Pancreas (tissue), 10 donors: ENCODE data around the gene SLC2A11. TPM values are rescaled to one million over a fixed set of nuclear protein-coding genes. Genes with fewer than 3 reads are reported as not detected.

ENCODE experiments used
- ATAC-seq, 4 donors: fragments of 200-7000 bp; cut with Tn5 transposase; one replicate each; pipeline versions ENCODE4 v1.8.0 to v1.9.1; 2020; ENCODE audit warnings: mild to moderate bottlenecking in 4 of 4, moderate library complexity in 4 of 4
- DNase-seq, 6 donors: peaks; one replicate each; pipeline ENCODE4 v3.0.0-alpha.2; 2020
- FAIRE-seq: peaks from 2 replicates; lab custom pipeline; 2012; peaks lifted over from hg19 to GRCh38; lab: Jason Lieb, UNC
- H3K27ac ChIP-seq, 4 donors: fragments of 200-600 bp; sonication (generic); 1 replicate in 3 of 4; 2 replicates in 1 of 4; pipeline versions ENCODE4 v1.5.0 to v1.8.0; 2020
- H3K27me3 ChIP-seq, 4 donors: fragments of 200-600 bp; one replicate each; pipeline ENCODE4 v1.8.0; 2021
- H3K36me3 ChIP-seq, 3 donors: fragments of 200-600 bp; sonication (generic) in 1 of 3; one replicate each; pipeline versions ENCODE4 v1.5.0 to v1.8.0; 2020 to 2021
- H3K4me1 ChIP-seq, 3 donors: fragments of 200-600 bp; one replicate each; pipeline ENCODE4 v1.8.0; 2021
- H3K4me3 ChIP-seq, 4 donors: fragments of 200-600 bp; sonication (generic) in 2 of 4; one replicate each; pipeline versions ENCODE4 v1.5.0 to v1.8.0; 2020 to 2021
- H3K9me3 ChIP-seq, 4 donors: fragments of 200-600 bp; one replicate each; pipeline ENCODE4 v1.8.0; 2021
- WGBS, 2 donors: extraction: QIAGEN DNeasy Blood & Tissue Kit; methylation state at CpG; one replicate each; pipeline ENCODE4 v1.1.7; 2013; 5-methylcytosine and 5-hydroxymethylcytosine counted together
- intact Hi-C, 3 donors: fragments of 100-400 bp; cut with DNase I; formaldehyde crosslinking; loops; one replicate each; pipeline versions ENCODE4 v1.11.1 to v1.14.2; 2022
- polyA plus RNA-seq, 2 donors: library from polyadenylated mRNA; stranded (reverse); fragments of 200-250 nt; gene quantifications; one replicate each; pipeline ENCODE4 v1.2.3, GENCODE V29; 2013
- total RNA-seq, 6 donors: library from RNA; stranded (reverse); fragmentation: NEBNext Ultra II Directional in 4 of 6; extraction: Animal tissue kit (Norgen Biotek cat#: 25700) in 4 of 6; gene quantifications; one replicate each; pipeline versions ENCODE4 v1.2.1 to v1.2.4, GENCODE V29; 2021 to 2023
- TF ChIP-seq, protein P1 (sequence below), 4 donors: fragments of 200-600 bp; sonication (generic) in 3 of 4; IDR thresholded peaks; one replicate each; pipeline versions ENCODE4 v1.5.0 to v1.8.0; 2021; ENCODE audit warnings: antibody characterized with exemption in 4 of 4
- donor health status: healthy with polysubstance abuse.
- donor health status: DM: no; HTN: no; CAD: no; lungs with moderate emphysema.
- donor health status: DM: no; HTN: no; CAD: no.
- donor health status: control.
- donor health status: control.
- donor health status: Bipolar disorder and iron deficiency.
- donor health status: DM: yes; HTN: yes; CAD: no.
- donor health status: DM: no; HTN: no; CAD: no.
- donor health status: DM: no; HTN: no; CAD: no.
- donor health status: DM: yes; HTN: yes; CAD: no.

The SLC2A11 gene
- total and polyA plus RNA-seq, 8 donors, result 10.3 to 21.9 (median 17.8) TPM

DNA sequence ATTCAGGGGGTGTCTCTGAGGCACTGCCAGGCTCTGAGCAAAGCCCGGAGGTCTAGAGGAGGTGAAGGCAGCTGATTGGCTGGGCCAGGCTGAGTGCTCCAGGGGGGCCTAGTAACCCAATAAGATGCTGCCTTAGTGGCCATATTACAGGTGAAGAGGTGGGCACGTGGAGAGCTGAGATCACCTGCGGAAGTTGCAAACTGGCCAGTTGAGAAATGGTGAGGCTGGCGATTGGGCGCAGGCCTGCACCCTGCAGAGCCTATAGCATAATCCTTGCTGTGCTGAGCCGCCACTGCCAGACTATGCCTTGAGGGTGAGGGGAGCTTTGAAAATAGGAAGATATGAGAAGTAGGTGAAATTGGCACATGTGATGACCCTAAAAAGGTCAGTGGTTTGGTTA is 40.5 kb upstream of the SLC2A11 start:
- TF ChIP-seq, protein P1, sequence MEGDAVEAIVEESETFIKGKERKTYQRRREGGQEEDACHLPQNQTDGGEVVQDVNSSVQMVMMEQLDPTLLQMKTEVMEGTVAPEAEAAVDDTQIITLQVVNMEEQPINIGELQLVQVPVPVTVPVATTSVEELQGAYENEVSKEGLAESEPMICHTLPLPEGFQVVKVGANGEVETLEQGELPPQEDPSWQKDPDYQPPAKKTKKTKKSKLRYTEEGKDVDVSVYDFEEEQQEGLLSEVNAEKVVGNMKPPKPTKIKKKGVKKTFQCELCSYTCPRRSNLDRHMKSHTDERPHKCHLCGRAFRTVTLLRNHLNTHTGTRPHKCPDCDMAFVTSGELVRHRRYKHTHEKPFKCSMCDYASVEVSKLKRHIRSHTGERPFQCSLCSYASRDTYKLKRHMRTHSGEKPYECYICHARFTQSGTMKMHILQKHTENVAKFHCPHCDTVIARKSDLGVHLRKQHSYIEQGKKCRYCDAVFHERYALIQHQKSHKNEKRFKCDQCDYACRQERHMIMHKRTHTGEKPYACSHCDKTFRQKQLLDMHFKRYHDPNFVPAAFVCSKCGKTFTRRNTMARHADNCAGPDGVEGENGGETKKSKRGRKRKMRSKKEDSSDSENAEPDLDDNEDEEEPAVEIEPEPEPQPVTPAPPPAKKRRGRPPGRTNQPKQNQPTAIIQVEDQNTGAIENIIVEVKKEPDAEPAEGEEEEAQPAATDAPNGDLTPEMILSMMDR (IDR thresholded peaks at IDR 0.05), result no peak
- Histone ChIP-seq H3K4me3 (no peak overlapping the region), H3K36me3 (peaks cover 0 to 44% (median 11%) of the 10 kb centered on the region in 3 donors), H3K27me3 (no peaks in the 10 kb centered on the region), H3K27ac (no peak overlapping the region), H3K9me3 (no peaks in the 10 kb centered on the region), H3K4me1 (no peaks in the 10 kb centered on the region)
- ATAC-seq, result no peak
- peak in 1 of 6 donors; percentile 21 for DNase-seq
- WGBS, 2 donors, result 88 to 97% methylated on average over 6 of the region's 6 CpGs
- no peak for FAIRE-seq
- intact Hi-C loops, result no loop called here

DNA sequence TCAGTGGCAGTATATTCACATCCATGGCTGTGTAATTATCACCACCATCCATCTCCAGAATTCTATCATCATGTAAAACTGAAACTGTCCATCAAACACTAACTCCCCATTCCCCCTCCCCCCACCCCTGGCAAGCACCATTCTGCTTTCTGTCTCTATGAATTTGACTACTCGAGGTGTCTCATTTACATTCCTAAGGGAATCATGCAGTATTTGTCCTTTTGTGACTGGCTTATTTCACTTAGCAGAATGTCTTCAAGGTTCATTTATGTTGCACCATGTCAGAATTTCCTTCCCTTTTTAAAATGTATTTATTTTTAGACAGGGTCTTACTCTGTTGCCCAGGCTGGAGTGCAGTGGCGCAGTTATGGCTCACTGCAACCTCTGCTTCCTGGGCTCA is 39.1 kb upstream of the SLC2A11 start:
- 90 to 95% methylated on average over 2 of the region's 2 CpGs for WGBS, 2 donors
- Histone ChIP-seq H3K36me3 (peaks cover 0 to 39% (median 11%) of the 10 kb centered on the region in 3 donors), H3K4me1 (no peaks in the 10 kb centered on the region), H3K4me3 (no peak overlapping the region), H3K27ac (no peak overlapping the region), H3K9me3 (no peaks in the 10 kb centered on the region), H3K27me3 (no peaks in the 10 kb centered on the region)
- ATAC-seq (no peak), FAIRE-seq (no peak), DNase-seq (no peak)
- intact Hi-C loops, result no loop called here
- TF ChIP-seq, protein P1 (IDR thresholded peaks at IDR 0.05), result no peak

DNA sequence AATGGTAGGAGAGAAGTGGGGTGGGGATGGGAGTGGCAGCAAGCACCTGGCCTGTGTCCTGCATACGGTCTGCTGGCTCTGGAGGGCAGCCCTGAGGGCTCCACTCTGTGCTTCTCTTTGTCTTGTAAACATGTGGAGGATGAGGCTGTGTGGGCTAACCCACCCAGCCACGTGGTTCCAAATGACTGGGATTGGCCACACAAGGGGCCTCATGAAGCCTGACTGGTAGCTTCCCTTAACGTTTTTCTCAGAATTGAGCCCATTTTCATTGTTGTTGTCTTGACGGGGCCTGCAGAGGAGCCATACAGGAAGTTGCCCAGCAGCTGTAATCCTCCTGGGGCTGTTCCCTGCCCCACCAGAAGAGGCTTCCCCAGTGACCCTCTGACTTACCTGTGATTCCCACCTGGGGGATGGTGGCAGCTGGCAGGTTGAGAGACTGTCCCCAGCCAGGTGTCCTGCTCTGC is 36.9 kb upstream of the SLC2A11 start:
- Histone ChIP-seq H3K27ac (no peak overlapping the region), H3K27me3 (no peaks in the 10 kb centered on the region), H3K9me3 (no peaks in the 10 kb centered on the region), H3K36me3 (peaks cover 5 to 57% (median 11%) of the 10 kb centered on the region in 3 donors), H3K4me1 (no peaks in the 10 kb centered on the region), H3K4me3 (no peak overlapping the region)
- intact Hi-C loops, result no loop called here
- 60 to 70% methylated on average over 4 of the region's 4 CpGs for WGBS, 2 donors
- peak in 1 of 6 donors; percentile 15 for DNase-seq
- TF ChIP-seq, protein P1 (IDR thresholded peaks at IDR 0.05), result no peak
- ATAC-seq, result no peak
- no peak for FAIRE-seq

DNA sequence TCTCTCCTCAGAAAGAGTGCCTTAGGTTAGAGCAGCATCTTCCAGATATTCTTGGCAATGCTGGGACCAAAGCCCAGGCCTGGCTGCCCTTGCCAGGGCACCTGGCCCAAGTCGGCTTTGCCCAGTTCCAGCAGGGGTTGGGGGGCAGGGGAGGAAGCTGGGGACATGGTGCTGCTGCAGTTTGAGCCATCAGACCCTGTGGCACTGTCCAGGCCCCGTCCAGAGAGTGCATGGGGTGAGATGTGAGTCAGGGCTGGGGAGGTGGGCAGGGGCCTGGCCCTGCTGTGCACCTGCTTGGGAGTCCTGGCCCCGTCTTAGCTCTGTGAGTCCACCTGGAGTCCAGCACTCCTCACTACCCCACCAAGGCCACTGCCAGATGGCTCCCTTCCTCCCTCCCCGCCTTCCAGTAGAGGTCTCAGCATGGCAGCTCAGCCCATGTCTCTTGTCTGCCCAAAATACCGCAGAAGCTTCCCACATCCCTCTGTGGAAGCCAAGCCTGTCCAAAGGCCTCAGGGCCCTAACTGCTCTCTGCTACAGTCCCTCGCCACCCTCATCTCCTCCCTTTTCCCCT is 35.5 kb upstream of the SLC2A11 start:
- 67 to 83% methylated on average over 6 of the region's 6 CpGs for WGBS, 2 donors
- FAIRE-seq (no peak), DNase-seq (peak in 1 of 6 donors; percentile 55), ATAC-seq (peak in 1 of 4 donors; percentile 24)
- H3K4me3 ChIP-seq, result no peak overlapping the region
- H3K4me1 ChIP-seq, result no peaks in the 10 kb centered on the region
- H3K27me3 ChIP-seq, result no peaks in the 10 kb centered on the region
- H3K9me3 ChIP-seq, result no peaks in the 10 kb centered on the region
- H3K36me3 ChIP-seq, result peaks cover 5 to 58% (median 10%) of the 10 kb centered on the region in 3 donors
- intact Hi-C loops, result no loop called here
- H3K27ac ChIP-seq, result no peak overlapping the region
- TF ChIP-seq, protein P1 (IDR thresholded peaks at IDR 0.05), result no peak

DNA sequence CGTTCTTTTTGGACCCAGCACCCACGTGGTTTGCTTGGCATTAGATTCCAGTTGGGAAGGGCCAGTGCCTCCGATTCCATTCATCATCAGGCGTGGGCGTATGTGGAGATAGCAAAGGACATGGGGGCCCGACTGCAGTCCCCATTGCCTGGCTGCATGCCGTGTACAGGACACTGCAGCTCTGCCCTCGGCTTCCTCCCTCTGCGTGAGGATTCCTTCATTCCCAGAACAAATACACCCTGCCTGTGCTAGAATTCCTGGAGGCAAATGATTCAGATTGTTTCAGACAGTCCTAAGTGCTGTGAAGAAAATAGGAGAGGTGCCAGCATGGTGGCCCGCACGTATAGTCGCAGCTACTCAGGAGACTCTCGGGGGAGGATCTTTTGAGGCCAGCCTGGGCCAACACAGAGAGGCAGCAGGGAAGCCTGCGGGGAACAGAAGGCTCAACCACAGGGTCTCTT is 34.3 kb upstream of the SLC2A11 start:
- ATAC-seq, result no peak
- TF ChIP-seq, protein P1 (IDR thresholded peaks at IDR 0.05), result no peak
- intact Hi-C loops, result no loop called here
- no peaks in the 10 kb centered on the region for H3K9me3 ChIP-seq
- no peak overlapping the region for H3K4me3 ChIP-seq
- H3K4me1 ChIP-seq, result no peaks in the 10 kb centered on the region
- peaks cover 5 to 59% (median 6%) of the 10 kb centered on the region in 3 donors for H3K36me3 ChIP-seq
- no peak overlapping the region for H3K27ac ChIP-seq
- FAIRE-seq, result no peak
- H3K27me3 ChIP-seq, result no peaks in the 10 kb centered on the region
- 83 to 87% methylated on average over 14 of the region's 14 CpGs for WGBS, 2 donors
- DNase-seq, result peak in 1 of 6 donors; percentile 18
